ENCODE data around the gene ULK4.
"Not testable (repeated sequence)": the region's sequence is repeated elsewhere in the genome, so short reads cannot be mapped to it uniquely, and the experiment has no call there.

The ULK4 gene

GRCh38 chr3:41961751-41962679 lies at the start of gene ULK4:
TSS of gene ULK4 (minus strand) at chr3:41962103. CDS start at chr3:41954759, 7,344 bp downstream.
- DNase-seq (ENCODE audit: extremely low read depth in 1 of 2, low read depth in 1 of 2) = peak; percentile 89 to 95

GRCh38 chr3:42010530-42010929 lies 48.6 kb upstream of the ULK4 start:
- DNase-seq (ENCODE audit: extremely low read depth in 1 of 2, low read depth in 1 of 2) = no peak

GRCh38 chr3:42009456-42009855 lies 47.6 kb upstream of the ULK4 start:
- DNase-seq (ENCODE audit: extremely low read depth in 1 of 2, low read depth in 1 of 2) = no peak

- no peak for DNase-seq (ENCODE audit: extremely low read depth in 1 of 2, low read depth in 1 of 2)
These were observed 45.9 kb upstream of the ULK4 start for GRCh38 chr3:42007785-42008184.

- no peak for DNase-seq (ENCODE audit: extremely low read depth in 1 of 2, low read depth in 1 of 2)
These were observed 43.5 kb upstream of the ULK4 start for GRCh38 chr3:42005401-42005800.

GRCh38 chr3:42002790-42003189 lies 40.9 kb upstream of the ULK4 start:
- no peak for DNase-seq (ENCODE audit: extremely low read depth in 1 of 2, low read depth in 1 of 2)

GRCh38 chr3:42001777-42002176 lies 39.9 kb upstream of the ULK4 start:
- DNase-seq (ENCODE audit: extremely low read depth in 1 of 2, low read depth in 1 of 2) = no peak

GRCh38 chr3:41999909-42000308 lies 38.0 kb upstream of the ULK4 start:
- DNase-seq (ENCODE audit: extremely low read depth in 1 of 2, low read depth in 1 of 2) = no peak

GRCh38 chr3:41997702-41998550 lies 36.0 kb upstream of the ULK4 start:
- DNase-seq (ENCODE audit: extremely low read depth in 1 of 2, low read depth in 1 of 2) = no peak

- no peak for DNase-seq (ENCODE audit: extremely low read depth in 1 of 2, low read depth in 1 of 2)
These were observed 29.5 kb upstream of the ULK4 start for GRCh38 chr3:41991437-41991836.

- no peak for DNase-seq (ENCODE audit: extremely low read depth in 1 of 2, low read depth in 1 of 2)
These were observed 27.6 kb upstream of the ULK4 start for GRCh38 chr3:41989518-41989917.

- no peak for DNase-seq (ENCODE audit: extremely low read depth in 1 of 2, low read depth in 1 of 2)
These were observed 25.7 kb upstream of the ULK4 start for GRCh38 chr3:41987627-41988026.

GRCh38 chr3:41986561-41986960 lies 24.7 kb upstream of the ULK4 start:
- no peak for DNase-seq (ENCODE audit: extremely low read depth in 1 of 2, low read depth in 1 of 2)

- no peak for DNase-seq (ENCODE audit: extremely low read depth in 1 of 2, low read depth in 1 of 2)
These were observed 23.1 kb upstream of the ULK4 start for GRCh38 chr3:41985018-41985417.

GRCh38 chr3:41983091-41983490 lies 21.2 kb upstream of the ULK4 start:
- not testable (repeated sequence) for DNase-seq (ENCODE audit: extremely low read depth in 1 of 2, low read depth in 1 of 2)

GRCh38 chr3:41977401-41977800 lies 15.5 kb upstream of the ULK4 start:
- DNase-seq (ENCODE audit: extremely low read depth in 1 of 2, low read depth in 1 of 2) = not testable (repeated sequence)

GRCh38 chr3:41975416-41976103 lies 13.7 kb upstream of the ULK4 start:
- no peak for DNase-seq (ENCODE audit: extremely low read depth in 1 of 2, low read depth in 1 of 2)

GRCh38 chr3:41974223-41974622 lies 12.3 kb upstream of the ULK4 start:
- no peak for DNase-seq (ENCODE audit: extremely low read depth in 1 of 2, low read depth in 1 of 2)

- DNase-seq (ENCODE audit: extremely low read depth in 1 of 2, low read depth in 1 of 2) = no peak
These were observed 10.9 kb upstream of the ULK4 start for GRCh38 chr3:41972802-41973201.

- DNase-seq (ENCODE audit: extremely low read depth in 1 of 2, low read depth in 1 of 2) = no peak
These were observed 4.3 kb upstream of the ULK4 start for GRCh38 chr3:41966206-41966605.

- DNase-seq (ENCODE audit: extremely low read depth in 1 of 2, low read depth in 1 of 2) = no peak
These were observed 1.9 kb upstream of the ULK4 start for GRCh38 chr3:41963823-41964222.
